ENCODE results near the gene HCN2.

The HCN2 gene

DNA sequence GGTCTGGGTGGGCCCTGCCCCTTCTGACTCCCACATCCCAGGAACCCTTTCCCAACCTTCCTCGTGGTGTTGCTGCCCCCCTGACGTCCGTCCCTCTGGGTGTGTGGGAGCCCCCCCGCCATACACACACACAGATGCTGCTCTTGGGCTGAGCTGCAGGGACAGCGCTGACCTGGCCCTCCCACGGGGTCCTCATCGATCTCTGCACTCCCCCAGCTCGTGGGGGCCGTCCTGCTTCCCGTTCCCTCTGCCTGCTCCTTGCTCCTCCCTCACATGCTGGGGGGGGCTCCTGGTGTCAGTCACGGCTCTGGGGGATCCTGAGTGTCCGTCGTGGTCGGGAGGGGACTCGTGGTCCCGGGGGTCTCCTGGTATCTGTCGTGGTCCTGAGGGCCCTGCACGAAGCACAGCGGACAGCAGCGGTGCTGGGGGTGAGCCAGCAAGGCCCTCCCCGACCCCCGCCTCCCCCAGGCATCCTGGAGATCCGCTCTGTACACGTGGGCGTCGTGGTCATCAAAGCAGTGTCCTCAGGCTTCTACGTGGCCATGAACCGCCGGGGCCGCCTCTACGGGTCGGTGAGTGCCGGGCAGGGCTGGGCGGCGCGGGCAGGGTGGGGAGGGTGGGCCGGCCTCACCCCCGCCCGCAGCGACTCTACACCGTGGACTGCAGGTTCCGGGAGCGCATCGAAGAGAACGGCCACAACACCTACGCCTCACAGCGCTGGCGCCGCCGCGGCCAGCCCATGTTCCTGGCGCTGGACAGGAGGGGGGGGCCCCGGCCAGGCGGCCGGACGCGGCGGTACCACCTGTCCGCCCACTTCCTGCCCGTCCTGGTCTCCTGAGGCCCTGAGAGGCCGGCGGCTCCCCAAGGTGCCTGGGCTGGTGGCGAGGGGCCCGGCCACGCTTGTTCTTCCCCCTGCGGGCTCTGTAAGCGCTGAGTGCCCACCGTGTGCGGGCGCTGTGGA lies 53.4 kb downstream of the HCN2 start:
- DNase-seq, result no peak

GRCh38 chr19:643736-644135 lies 54.1 kb downstream of the HCN2 start:
- no peak for DNase-seq

DNA sequence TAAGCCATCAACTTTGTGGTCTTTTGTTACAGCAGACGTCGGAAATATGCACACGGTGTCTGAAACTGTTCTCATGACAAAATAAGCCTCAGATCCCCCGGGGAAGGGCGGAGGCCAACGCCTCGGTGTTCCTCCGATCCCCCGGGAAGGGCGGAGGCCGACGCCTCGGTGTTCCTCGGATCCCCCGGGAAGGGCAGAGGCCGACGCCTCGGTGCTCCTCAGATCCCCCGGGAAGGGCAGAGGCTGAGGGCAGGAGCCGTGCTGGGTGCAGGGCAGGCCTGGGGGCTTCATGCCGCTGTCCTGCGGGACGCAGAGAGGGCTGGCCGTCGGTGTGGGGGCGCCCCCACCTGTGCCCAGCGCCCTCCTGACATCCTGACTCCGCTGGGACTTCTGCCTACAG lies 54.7 kb downstream of the HCN2 start:
- no peak for DNase-seq

GRCh38 chr19:644789-645188 lies 55.1 kb downstream of the HCN2 start:
- DNase-seq, result no peak

GRCh38 chr19:645912-646778 lies 56.5 kb downstream of the HCN2 start:
- no peak for DNase-seq

DNA sequence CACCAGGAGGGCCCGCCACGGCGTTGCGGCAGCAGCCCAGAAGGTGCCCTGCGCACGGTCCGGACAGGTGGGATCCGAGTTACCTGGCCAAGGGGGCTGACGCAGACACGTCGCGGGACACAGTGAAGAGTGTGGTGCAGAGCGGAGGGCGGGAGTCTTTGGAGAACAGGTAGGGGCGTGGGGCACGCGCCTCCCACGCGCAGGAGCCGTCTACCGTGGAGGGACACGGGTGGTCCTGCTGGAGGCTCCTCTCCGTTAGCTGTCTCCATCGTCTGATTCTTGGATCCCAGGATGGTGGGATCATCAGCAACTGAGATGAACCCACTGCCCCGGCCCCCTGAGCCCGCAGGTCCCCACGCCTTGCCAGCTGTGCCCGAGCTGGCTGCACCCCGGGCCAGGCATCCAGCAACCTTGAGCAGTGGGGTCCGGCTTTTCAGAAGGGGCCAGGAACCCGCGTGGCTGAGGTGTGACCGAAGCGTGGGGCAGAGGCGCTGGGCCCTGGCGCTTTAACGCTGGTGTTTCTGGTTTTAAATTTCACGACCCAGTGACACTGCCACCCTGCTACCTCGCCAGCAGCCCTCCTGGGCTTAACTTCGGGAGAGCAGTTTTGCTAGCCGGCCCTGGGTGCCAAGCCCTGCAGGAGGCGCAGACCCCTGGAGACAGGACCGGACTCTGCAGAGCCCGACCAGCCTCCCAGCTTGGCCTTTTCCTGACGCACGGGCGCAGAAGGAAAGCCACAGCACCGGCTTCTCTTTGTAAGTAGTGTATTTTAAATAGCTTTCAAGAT lies 57.3 kb downstream of the HCN2 start:
- DNase-seq, result no peak

DNA sequence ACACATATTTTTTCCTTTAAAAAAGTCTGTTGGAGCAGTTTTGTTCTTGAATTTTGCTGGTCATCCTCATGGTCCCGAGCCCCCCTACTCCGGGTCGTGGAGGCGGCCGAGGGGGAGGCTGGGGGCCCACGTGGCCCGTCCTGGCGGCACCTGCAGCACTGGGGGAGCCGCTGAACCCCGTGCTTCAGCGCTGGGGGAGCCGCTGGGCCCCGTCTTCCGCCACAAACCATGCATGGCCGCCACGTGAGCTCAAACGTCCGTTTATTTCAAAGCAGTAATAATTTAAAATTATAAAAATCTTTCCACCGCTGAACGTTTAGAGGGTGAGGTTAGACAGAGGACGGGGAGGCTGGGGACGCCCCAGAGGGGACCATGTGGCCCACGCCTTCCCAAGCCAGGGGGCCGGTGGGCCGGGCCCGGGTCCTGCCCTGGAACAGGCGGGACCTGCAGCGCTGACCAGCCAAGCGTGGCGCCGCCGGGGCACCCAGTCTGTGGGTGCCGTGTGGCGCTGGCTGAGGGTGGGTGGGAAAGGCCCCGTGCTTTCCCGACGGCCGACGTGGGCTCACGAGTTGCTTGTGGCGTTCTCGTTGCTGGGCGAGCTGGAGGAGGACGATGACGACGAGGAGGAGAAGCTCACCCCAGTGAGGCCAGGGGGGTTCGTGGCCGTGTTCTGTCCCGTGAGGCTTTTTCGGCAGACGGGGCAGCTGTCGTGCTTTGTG lies 58.0 kb downstream of the HCN2 start:
- no peak for DNase-seq

GRCh38 chr19:648305-648704 lies 58.6 kb downstream of the HCN2 start:
- DNase-seq, result no peak

GRCh38 chr19:648904-649801 lies 59.5 kb downstream of the HCN2 start:
- no peak for DNase-seq

- no peak for DNase-seq
Measured at GRCh38 chr19:650121-650520, 60.4 kb downstream of the HCN2 start.

DNA sequence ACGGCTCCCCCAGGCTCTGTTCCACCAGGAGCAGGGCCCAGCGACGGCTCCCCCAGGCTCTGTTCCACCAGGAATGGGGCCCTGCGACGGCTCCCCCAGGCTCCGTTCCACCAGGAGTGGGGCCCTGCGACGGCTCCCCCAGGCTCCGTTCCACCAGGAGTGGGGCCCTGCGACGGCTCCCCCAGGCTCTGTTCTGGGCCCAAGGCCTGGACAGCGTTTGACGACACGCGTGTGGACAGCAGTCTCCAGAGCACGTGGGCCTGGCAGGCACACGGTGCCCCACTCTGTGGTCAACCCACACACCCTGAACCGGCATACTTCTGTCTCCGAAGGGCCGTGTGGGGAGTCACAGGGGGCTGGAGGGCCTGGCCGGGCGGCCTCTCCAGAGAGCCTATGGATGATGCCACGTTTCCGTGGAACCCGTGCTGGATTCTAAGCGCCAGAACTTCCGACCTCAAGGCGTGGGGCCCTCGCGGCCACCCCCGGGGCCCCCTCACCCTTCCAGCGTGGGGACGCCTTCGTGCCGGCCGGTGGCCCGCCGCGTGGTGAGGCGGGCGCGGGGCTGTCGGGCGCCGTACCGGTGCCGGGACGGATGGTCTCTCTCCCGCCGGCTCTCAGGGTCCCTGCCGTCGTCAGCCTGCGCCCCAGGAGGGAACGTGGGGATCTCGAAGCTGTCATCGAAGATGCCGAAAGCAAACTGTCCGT lies 61.6 kb downstream of the HCN2 start:
- DNase-seq, result no peak

GRCh38 chr19:651991-652390 lies 62.3 kb downstream of the HCN2 start:
- DNase-seq, result no peak

GRCh38 chr19:652467-653389 lies 63.0 kb downstream of the HCN2 start:
- no peak for DNase-seq

GRCh38 chr19:653425-653824 lies 63.7 kb downstream of the HCN2 start:
- DNase-seq, result no peak

GRCh38 chr19:655691-656090 lies 66.0 kb downstream of the HCN2 start:
- no peak for DNase-seq

DNA sequence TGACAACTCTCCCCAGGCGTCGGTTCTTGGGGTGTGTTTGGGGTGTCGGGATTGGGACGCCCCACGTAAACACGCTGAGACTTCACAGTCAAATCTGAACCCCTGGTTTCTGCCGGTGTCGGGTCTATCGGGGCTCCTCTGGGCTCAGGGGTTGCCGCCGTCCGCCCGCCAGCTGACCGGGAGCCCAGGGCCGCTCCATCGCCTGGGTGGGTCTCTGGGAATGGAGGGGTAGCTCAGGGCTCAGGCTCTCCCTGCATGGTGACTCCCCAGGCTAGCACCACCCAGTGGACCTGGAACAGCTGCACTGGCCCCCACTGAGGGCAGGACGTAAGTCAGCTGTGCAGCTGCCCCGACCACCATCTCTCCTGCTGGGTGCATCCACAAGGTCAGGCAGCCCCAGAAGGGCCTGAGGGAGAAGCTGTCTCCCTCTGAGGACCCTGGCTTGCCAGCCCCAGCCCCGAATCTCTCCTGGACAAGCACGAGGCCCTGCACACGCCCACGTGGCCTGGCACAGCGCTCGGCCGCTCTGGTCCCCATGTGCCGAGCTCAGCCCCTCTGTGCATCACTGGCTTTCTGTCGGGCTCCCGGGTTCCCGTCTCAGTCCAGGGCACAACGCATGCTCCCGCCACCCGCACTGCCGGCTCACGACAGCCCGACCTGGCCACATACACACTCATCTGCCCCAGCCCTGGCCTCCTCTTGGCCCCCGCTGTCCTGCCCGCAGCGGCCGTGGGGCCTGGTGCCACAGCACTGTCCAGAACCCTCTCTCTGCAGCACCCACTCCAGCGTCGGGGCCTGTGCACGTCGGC lies 67.3 kb downstream of the HCN2 start:
- no peak for DNase-seq

- no peak for DNase-seq
Measured at GRCh38 chr19:657611-658010, 67.9 kb downstream of the HCN2 start.

DNA sequence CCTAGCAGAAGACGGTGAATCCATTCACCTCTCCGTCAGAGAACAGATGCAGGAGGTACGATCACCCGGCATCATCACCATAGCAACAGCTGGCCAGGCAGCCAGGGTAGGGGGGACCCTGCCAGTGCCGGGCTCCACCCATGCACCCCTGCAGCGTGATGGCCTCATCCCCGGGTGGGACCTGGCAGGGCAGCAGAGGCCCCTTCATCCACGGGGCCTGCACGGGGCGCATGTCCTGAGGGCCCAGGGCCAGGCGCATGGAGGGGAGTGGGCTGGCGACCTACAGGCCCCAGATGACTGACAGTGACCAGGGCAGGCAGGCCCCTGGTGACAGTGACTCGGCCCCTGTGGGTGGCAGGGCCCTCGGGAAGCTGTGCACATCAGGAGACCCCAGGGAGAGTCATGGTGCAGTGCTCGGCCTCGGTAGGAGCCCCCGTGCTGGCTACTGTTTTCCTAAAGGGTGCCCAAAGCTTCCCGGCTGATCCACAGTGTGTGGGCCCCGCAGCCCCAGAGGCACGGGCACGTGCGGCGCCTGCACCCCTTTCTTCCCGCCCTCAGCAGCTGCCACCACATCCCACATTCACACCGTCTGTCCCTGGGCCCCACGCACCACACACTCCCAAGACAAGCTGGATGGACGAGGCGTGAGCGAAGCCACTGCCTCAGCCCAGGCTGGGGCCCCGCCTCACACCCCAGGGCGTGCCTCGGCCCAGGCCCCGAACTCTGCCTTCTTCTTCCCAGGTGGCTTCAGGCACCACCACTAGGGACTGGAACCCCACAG lies 68.6 kb downstream of the HCN2 start:
- DNase-seq, result no peak

All from NCI-H1092 treated with DMSO at 0.1 percent for 48 hours (cell line).